Sigmoid colon (tissue), 7 donors: ENCODE data around the gene DDX50. TPM values are rescaled to one million over a fixed set of nuclear protein-coding genes. Genes with fewer than 3 reads are reported as not detected.

Experiments
- DNase-seq: peaks from one replicate; pipeline ENCODE4 v3.0.0-alpha.2; 2019
- H3K27ac ChIP-seq, 4 donors: fragments of 200-600 bp; sonication (generic); one replicate each; pipeline ENCODE4 v1.5.1; 2016 to 2019; ENCODE audit warnings: mild to moderate bottlenecking in 1 of 4
- H3K27me3 ChIP-seq, 3 donors: fragments of 200-600 bp; sonication (generic); one replicate each; pipeline ENCODE4 v1.5.1; 2019; ENCODE audit warnings: mild to moderate bottlenecking in 1 of 3
- H3K36me3 ChIP-seq, 4 donors: fragments of 200-600 bp; sonication (generic); one replicate each; pipeline ENCODE4 v1.5.1; 2016 to 2019
- H3K4me1 ChIP-seq, 4 donors: fragments of 200-600 bp; sonication (generic); one replicate each; pipeline ENCODE4 v1.5.1; 2017 to 2019
- H3K4me3 ChIP-seq, 4 donors: fragments of 200-600 bp; sonication (generic); one replicate each; pipeline ENCODE4 v1.5.1; 2017 to 2019; ENCODE audit warnings: mild to moderate bottlenecking in 2 of 4, moderate library complexity in 1 of 4
- H3K9me3 ChIP-seq, 4 donors: fragments of 200-600 bp in 3 of 4; sonication (generic) in 3 of 4; one replicate each; pipeline versions ENCODE4 v1.5.1 to v1.6.1; 2013 to 2019
- CTCF ChIP-seq, 4 experiments: fragments of 450-650 bp in 3 of 4; fragments of 200-600 bp in 1 of 4; IDR thresholded peaks; one replicate each; pipeline ENCODE4 v1.5.1; 2016 to 2019; ENCODE audit warnings: antibody characterized with exemption in 4 of 4, mild to moderate bottlenecking in 3 of 4, moderate library complexity in 2 of 4
- EP300 ChIP-seq, 4 donors: sonication (generic); formaldehyde crosslinking; IDR thresholded peaks; one replicate each; pipeline ENCODE4 v1.6.1; 2017; ENCODE audit warnings: antibody characterized with exemption in 4 of 4
- POLR2A ChIP-seq, 2 donors: fragments of 450-650 bp; IDR thresholded peaks; one replicate each; pipeline ENCODE4 v1.6.1; 2016; ENCODE audit warnings: antibody characterized with exemption in 2 of 2, mild to moderate bottlenecking in 2 of 2, moderate library complexity in 2 of 2
- POLR2AphosphoS5 ChIP-seq, 4 donors: sonication (generic); formaldehyde crosslinking; IDR thresholded peaks; one replicate each; pipeline ENCODE4 v1.6.1; 2017; ENCODE audit warnings: antibody characterized with exemption in 4 of 4
- WGBS, 2 donors: extraction: QIAGEN DNeasy Blood & Tissue Kit; methylation state at CpG; one replicate each; pipeline ENCODE4 v1.1.7; 2013; 5-methylcytosine and 5-hydroxymethylcytosine counted together
- intact Hi-C: fragments of 100-400 bp; cut with DNase I; formaldehyde crosslinking; loops from one replicate; pipeline ENCODE4 v1.15.1; 2023
- polyA plus RNA-seq, 3 donors: library from polyadenylated mRNA; stranded (reverse); fragments of 200-250 nt; gene quantifications; one replicate each; pipeline ENCODE4 v1.2.3, GENCODE V29; 2013
- total RNA-seq, 4 donors: library from RNA; depleted of rRNA; stranded (reverse); fragments of >200 nt; gene quantifications; one replicate each; pipeline ENCODE4 v1.1.0, GENCODE V29; 2016
- donor health status: healthy with polysubstance abuse.
- donor health status: Bipolar disorder and iron deficiency.
- donor health status: healthy.

The DDX50 gene
- total and polyA plus RNA-seq, 7 donors = 13.6 to 64.3 (median 39.1) TPM

- H3K4me3 ChIP-seq = no peak overlapping the region
- H3K4me1 ChIP-seq = no peaks in the 10 kb centered on the region
- no peak for DNase-seq
- TF ChIP-seq POLR2AphosphoS5 (IDR thresholded peaks at IDR 0.05) (no peak), EP300 (IDR thresholded peaks at IDR 0.05) (no peak), CTCF (IDR thresholded peaks at IDR 0.05) (no peak), POLR2A (IDR thresholded peaks at IDR 0.05) (no peak)
- H3K9me3 ChIP-seq = no peaks in the 10 kb centered on the region
- no peak overlapping the region for H3K27ac ChIP-seq
- intact Hi-C loops = no loop called here
- H3K27me3 ChIP-seq = no peaks in the 10 kb centered on the region
- no peaks in the 10 kb centered on the region for H3K36me3 ChIP-seq
These were observed 22.6 kb upstream of the DDX50 start for GRCh38 chr10:68878496-68878895.

- no peaks in the 10 kb centered on the region for H3K36me3 ChIP-seq
- no peaks in the 10 kb centered on the region for H3K4me1 ChIP-seq
- no peak overlapping the region for H3K4me3 ChIP-seq
- TF ChIP-seq POLR2AphosphoS5 (IDR thresholded peaks at IDR 0.05) = no peak
- no peak for TF ChIP-seq POLR2A (IDR thresholded peaks at IDR 0.05)
- no peak for TF ChIP-seq CTCF (IDR thresholded peaks at IDR 0.05)
- TF ChIP-seq EP300 (IDR thresholded peaks at IDR 0.05) = no peak
- H3K27ac ChIP-seq = no peak overlapping the region
- 95 to 97% methylated on average over 2 of the region's 2 CpGs for WGBS, 2 donors
- intact Hi-C loops = no loop called here
- H3K9me3 ChIP-seq = no peaks in the 10 kb centered on the region
- H3K27me3 ChIP-seq = no peaks in the 10 kb centered on the region
- no peak for DNase-seq
These were observed 21.5 kb upstream of the DDX50 start for GRCh38 chr10:68879628-68880027.

- Histone ChIP-seq H3K4me3 (no peak overlapping the region), H3K4me1 (no peaks in the 10 kb centered on the region), H3K9me3 (no peaks in the 10 kb centered on the region), H3K27ac (no peak overlapping the region), H3K36me3 (no peaks in the 10 kb centered on the region), H3K27me3 (no peaks in the 10 kb centered on the region)
- intact Hi-C loops = no loop called here
- no peak for DNase-seq
- 96 to 97% methylated on average over 4 of the region's 4 CpGs for WGBS, 2 donors
- TF ChIP-seq CTCF (IDR thresholded peaks at IDR 0.05) (no peak), EP300 (IDR thresholded peaks at IDR 0.05) (no peak), POLR2AphosphoS5 (IDR thresholded peaks at IDR 0.05) (no peak), POLR2A (IDR thresholded peaks at IDR 0.05) (no peak)
These were observed 20.9 kb upstream of the DDX50 start for GRCh38 chr10:68880181-68880580.

- Histone ChIP-seq H3K9me3 (no peaks in the 10 kb centered on the region), H3K27ac (no peak overlapping the region), H3K27me3 (no peaks in the 10 kb centered on the region), H3K4me1 (peaks cover 0 to 4% (median 1%) of the 10 kb centered on the region in 4 donors), H3K36me3 (no peaks in the 10 kb centered on the region), H3K4me3 (no peak overlapping the region)
- WGBS, 2 donors = 99 to 100% methylated on average over 2 of the region's 2 CpGs
- no peak for TF ChIP-seq CTCF (IDR thresholded peaks at IDR 0.05)
- TF ChIP-seq EP300 (IDR thresholded peaks at IDR 0.05) = no peak
- no peak for TF ChIP-seq POLR2A (IDR thresholded peaks at IDR 0.05)
- TF ChIP-seq POLR2AphosphoS5 (IDR thresholded peaks at IDR 0.05) = no peak
- intact Hi-C loops = loop anchor here (5.0 to 10.0 kb wide), 3 partner anchors 103 to 490 kb away; partner anchors contain the start of gene RUFY2
- DNase-seq = no peak
These were observed 6.1 kb upstream of the DDX50 start for GRCh38 chr10:68895041-68895440.

GRCh38 chr10:68897336-68897741, 3.8 kb upstream of the DDX50 start:
- Histone ChIP-seq H3K36me3 (no peaks in the 10 kb centered on the region), H3K27me3 (no peaks in the 10 kb centered on the region), H3K4me3 (no peak overlapping the region), H3K27ac (no peak overlapping the region), H3K9me3 (no peaks in the 10 kb centered on the region), H3K4me1 (peaks cover 0 to 15% (median 11%) of the 10 kb centered on the region in 4 donors)
- DNase-seq = no peak
- intact Hi-C loops = loop anchor here (5.0 to 10.0 kb wide), 3 partner anchors 105 to 493 kb away; partner anchors contain the start of gene RUFY2
- TF ChIP-seq EP300 (IDR thresholded peaks at IDR 0.05) (no peak), CTCF (IDR thresholded peaks at IDR 0.05) (peak in 3 of 4 experiments; percentile 20 to 45 (median 30))
- 36 to 47% methylated on average over 3 of the region's 3 CpGs for WGBS, 2 donors
